Neuronal stem cell (in vitro differentiated cells): ENCODE data around the gene ASCL2.

Experiments used
- DNase-seq: peaks from one replicate; pipeline ENCODE4 v3.0.0-alpha.2; 2013; ENCODE audit warnings: low spot score
- H2AFZ ChIP-seq: one replicate; pipeline ENCODE4 v1.6.1; 2013; ENCODE audit warnings: mild to moderate bottlenecking, low read length, inconsistent platforms
- H2AK5ac ChIP-seq: 2 replicates; pipeline ENCODE4 v1.6.1; 2013; ENCODE audit warnings: low read depth, mild to moderate bottlenecking, inconsistent platforms, low read length, moderate library complexity, mixed read lengths
- H2BK120ac ChIP-seq: 2 replicates; pipeline ENCODE4 v1.6.1; 2013; ENCODE audit warnings: low read depth, mild to moderate bottlenecking, inconsistent platforms, low read length, moderate library complexity, mixed read lengths
- H2BK12ac ChIP-seq: one replicate; pipeline ENCODE4 v1.6.1; 2013; ENCODE audit warnings: low read length, inconsistent platforms
- H2BK15ac ChIP-seq: 2 replicates; pipeline ENCODE4 v1.6.1; 2013; ENCODE audit warnings: mild to moderate bottlenecking, low read length, inconsistent platforms, mixed read lengths
- H2BK5ac ChIP-seq: one replicate; pipeline ENCODE4 v1.6.1; 2013; ENCODE audit warnings: inconsistent platforms, mild to moderate bottlenecking, low read length, moderate library complexity
- H3K14ac ChIP-seq: one replicate; pipeline ENCODE4 v1.6.1; 2013; ENCODE audit warnings: low read length, inconsistent platforms
- H3K18ac ChIP-seq: 2 replicates; pipeline ENCODE4 v1.6.1; 2013; ENCODE audit warnings: low read length, inconsistent platforms
- H3K23ac ChIP-seq: 2 replicates; pipeline ENCODE4 v1.6.1; 2013; ENCODE audit warnings: low read depth, mild to moderate bottlenecking, mixed read lengths, low read length, inconsistent platforms; ENCODE audit not compliant: poor library complexity
- H3K27ac ChIP-seq: replicated peaks from 3 replicates; pipeline ENCODE4 v1.5.1; 2013; ENCODE audit warnings: low read length, inconsistent platforms
- H3K27me3 ChIP-seq, 3 experiments: 2 replicates each; pipeline ENCODE4 v1.6.1; 2013; ENCODE audit warnings: low read length in 3 of 3, mild to moderate bottlenecking in 2 of 3, inconsistent platforms in 1 of 3, low read depth in 1 of 3, mixed read lengths in 1 of 3, moderate library complexity in 1 of 3; ENCODE audit not compliant: control insufficient read depth in 3 of 3, insufficient read depth in 3 of 3
- H3K36me3 ChIP-seq, 2 donors: replicated peaks in 1 of 2; 2 replicates each; pipeline ENCODE4 v1.6.1; 2013; ENCODE audit warnings: low read length in 2 of 2; ENCODE audit not compliant: control insufficient read depth in 2 of 2, insufficient read depth in 2 of 2
- H3K4ac ChIP-seq: 2 replicates; pipeline ENCODE4 v1.6.1; 2013; ENCODE audit warnings: inconsistent platforms, mild to moderate bottlenecking, low read length, moderate library complexity
- H3K4me1 ChIP-seq, 2 donors: 1 replicate in 1 of 2; 2 replicates in 1 of 2; pipeline ENCODE4 v1.6.1; 2013; ENCODE audit warnings: low read length in 2 of 2, low read depth in 1 of 2; ENCODE audit not compliant: control insufficient read depth in 2 of 2, insufficient read depth in 1 of 2
- H3K4me2 ChIP-seq: one replicate; pipeline ENCODE4 v1.6.1; 2013; ENCODE audit warnings: mild to moderate bottlenecking, low read length, inconsistent platforms; ENCODE audit not compliant: insufficient read depth, poor library complexity, severe bottlenecking
- H3K4me3 ChIP-seq, 2 donors: 2 replicates each; pipeline ENCODE4 v1.5.1; 2013; ENCODE audit warnings: low read length in 2 of 2, mild to moderate bottlenecking in 2 of 2, inconsistent platforms in 1 of 2, moderate library complexity in 1 of 2
- H3K79me1 ChIP-seq: one replicate; pipeline ENCODE4 v1.6.1; 2013; ENCODE audit warnings: low read depth, mild to moderate bottlenecking, inconsistent platforms, low read length, moderate library complexity
- H3K9ac ChIP-seq: one replicate; pipeline ENCODE4 v1.6.1; 2013; ENCODE audit warnings: mild to moderate bottlenecking, low read depth, low read length, inconsistent platforms; ENCODE audit not compliant: poor library complexity
- H3K9me3 ChIP-seq, 2 donors: replicated peaks in 1 of 2; 2 replicates each; pipeline versions ENCODE3 to v1.6.1; 2013; ENCODE audit warnings: low read length in 2 of 2, mild to moderate bottlenecking in 2 of 2, inconsistent platforms in 1 of 2, low read depth in 1 of 2, mixed read lengths in 1 of 2, moderate library complexity in 1 of 2; ENCODE audit not compliant: control insufficient read depth in 2 of 2, insufficient read depth in 1 of 2
- H4K8ac ChIP-seq: one replicate; pipeline ENCODE4 v1.6.1; 2013; ENCODE audit warnings: low read depth, mild to moderate bottlenecking, inconsistent platforms, low read length, moderate library complexity
- H4K91ac ChIP-seq: one replicate; pipeline ENCODE4 v1.6.1; 2013; ENCODE audit warnings: low read length, low read depth, mild to moderate bottlenecking, inconsistent platforms; ENCODE audit not compliant: poor library complexity
- whole genome bisulfite sequencing, 2 donors: extraction: QIAGEN DNeasy Blood & Tissue Kit; methylation state at CpG; one replicate each; pipeline ENCODE4 v1.1.7; 2013; ENCODE audit warnings: missing lambda C conversion rate in 2 of 2, mixed read lengths in 1 of 2; ENCODE audit not compliant: insufficient read length in 2 of 2, insufficient replicate concordance in 1 of 2; ENCODE audit errors: extremely low coverage in 2 of 2; 5-methylcytosine and 5-hydroxymethylcytosine counted together

The ASCL2 gene

GRCh38 chr11:2298795-2299761 lies 28.7 kb upstream of the ASCL2 start:
- Histone ChIP-seq H2AFZ (no peak overlapping the region), H3K18ac (peak overlapping the region; percentile 88), H4K91ac (no peak overlapping the region), H2BK15ac (peak overlapping the region; percentile 92), H2AK5ac (peak overlapping the region; percentile 99), H3K23ac (peak overlapping the region; percentile 67), H3K14ac (peak overlapping the region; percentile 38), H3K36me3 (no peaks in the 10 kb centered on the region), H3K9me3 (no peaks in the 10 kb centered on the region), H3K4me1 (peaks cover 0 to 5% of the 10 kb centered on the region in 2 donors), H3K4me3 (no peak overlapping the region), H2BK5ac (peak overlapping the region; percentile 26), H4K8ac (peak overlapping the region; percentile 95), H3K27me3 (peaks cover 0 to 13% (median 0%) of the 10 kb centered on the region in 3 experiments), H3K4me2 (no peak overlapping the region), H3K79me1 (peaks cover 3% of the 10 kb centered on the region), H3K9ac (no peak overlapping the region), H3K4ac (no peak overlapping the region), H2BK120ac (peak overlapping the region; percentile 95), H2BK12ac (peak overlapping the region; percentile 68), H3K27ac (no peak overlapping the region)
- DNase-seq, result peak; percentile 36
- no CpG with 5 or more reads among the region's 18 CpGs for WGBS, 2 donors

DNA sequence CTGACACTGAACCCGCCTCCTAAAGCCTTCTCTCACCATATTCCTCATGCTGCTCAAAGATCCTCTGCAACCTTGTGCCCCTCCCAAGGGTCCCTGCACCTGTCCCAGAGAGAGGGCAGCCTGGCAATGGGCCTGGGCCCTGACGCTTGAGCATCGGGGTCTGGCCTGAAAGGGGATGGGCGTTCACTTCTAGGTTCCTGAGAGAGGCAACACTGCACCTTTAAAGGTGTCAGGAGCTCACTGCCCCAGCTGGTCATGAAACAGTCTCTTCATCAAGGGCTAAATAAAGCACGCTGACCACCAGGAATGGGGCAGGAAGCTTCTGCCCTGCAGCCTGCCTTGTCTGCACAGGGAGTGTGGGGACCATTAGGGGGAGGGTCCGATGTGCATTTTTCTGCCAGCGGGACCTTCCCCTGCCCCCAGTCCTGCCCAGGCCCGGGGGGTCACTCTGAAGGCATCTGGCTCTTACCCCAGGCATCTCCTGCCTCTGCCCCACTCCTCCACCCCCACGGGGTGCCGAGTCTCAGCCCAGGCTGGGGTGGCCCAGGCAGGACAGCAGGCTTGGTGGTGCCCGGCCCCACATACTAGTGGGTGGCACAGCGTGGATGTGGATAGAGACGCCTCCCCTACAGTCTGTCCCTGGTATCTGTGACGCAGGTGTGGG lies 27.9 kb upstream of the ASCL2 start:
- peak overlapping the region; percentile 26 for H2BK5ac ChIP-seq
- no peak overlapping the region for H3K4me3 ChIP-seq
- H4K91ac ChIP-seq, result no peak overlapping the region
- H3K36me3 ChIP-seq, result no peaks in the 10 kb centered on the region
- DNase-seq, result no peak
- H3K27me3 ChIP-seq, result peaks cover 0 to 15% (median 0%) of the 10 kb centered on the region in 3 experiments
- H3K4me2 ChIP-seq, result no peak overlapping the region
- H3K9ac ChIP-seq, result peak overlapping the region; percentile 54
- H3K79me1 ChIP-seq, result peaks cover under 1% of the 10 kb centered on the region
- no peak overlapping the region for H3K27ac ChIP-seq
- H3K18ac ChIP-seq, result peak overlapping the region; percentile 88
- H2BK15ac ChIP-seq, result peak overlapping the region; percentile 92
- H3K14ac ChIP-seq, result peak overlapping the region; percentile 5
- peak overlapping the region; percentile 32 for H2BK12ac ChIP-seq
- H2AFZ ChIP-seq, result no peak overlapping the region
- WGBS, 2 donors, result no CpG with 5 or more reads among the region's 14 CpGs
- H2BK120ac ChIP-seq, result peak overlapping the region; percentile 95
- peak overlapping the region; percentile 82 for H2AK5ac ChIP-seq
- no peak overlapping the region for H4K8ac ChIP-seq
- H3K4me1 ChIP-seq, result peaks cover 0 to 2% of the 10 kb centered on the region in 2 donors
- peak overlapping the region; percentile 77 for H3K4ac ChIP-seq
- H3K23ac ChIP-seq, result peak overlapping the region; percentile 67
- no peaks in the 10 kb centered on the region for H3K9me3 ChIP-seq

- WGBS, 2 donors, result no CpG with 5 or more reads among the region's 1 CpG
Observed at GRCh38 chr11:2297623-2298030, 27.2 kb upstream of the ASCL2 start.

More at GRCh38 chr11:2297623-2298030, 27.2 kb upstream of the ASCL2 start:
- no peak overlapping the region for H3K9ac ChIP-seq
- no peak for DNase-seq
- H3K27me3 ChIP-seq, result peaks cover 0 to 15% (median 0%) of the 10 kb centered on the region in 3 experiments
- H3K4ac ChIP-seq, result no peak overlapping the region
- H4K91ac ChIP-seq, result no peak overlapping the region
- H3K4me1 ChIP-seq, result peaks cover 0 to 2% of the 10 kb centered on the region in 2 donors
- H3K4me2 ChIP-seq, result no peak overlapping the region
- no peak overlapping the region for H3K18ac ChIP-seq
- H2AFZ ChIP-seq, result no peak overlapping the region
- H3K27ac ChIP-seq, result no peak overlapping the region
- no peak overlapping the region for H2AK5ac ChIP-seq
- H3K36me3 ChIP-seq, result no peaks in the 10 kb centered on the region
- no peak overlapping the region for H2BK120ac ChIP-seq
- no peak overlapping the region for H2BK12ac ChIP-seq
- H3K23ac ChIP-seq, result no peak overlapping the region
- H3K9me3 ChIP-seq, result no peaks in the 10 kb centered on the region
- no peak overlapping the region for H3K4me3 ChIP-seq
- no peak overlapping the region for H2BK5ac ChIP-seq
- H4K8ac ChIP-seq, result no peak overlapping the region
- H2BK15ac ChIP-seq, result peak overlapping the region; percentile 28
- H3K79me1 ChIP-seq, result no peaks in the 10 kb centered on the region
- no peak overlapping the region for H3K14ac ChIP-seq
